Left ventricle myocardium inferior (tissue), 1 donor: Measurements from ENCODE around the gene TBC1D5. TPM values are rescaled to one million over a fixed set of nuclear protein-coding genes. Genes with fewer than 3 reads are reported as not detected.

Experiments used
- DNase-seq: peaks from one replicate; pipeline ENCODE4 v3.0.0-alpha.2; 2020
- H3K27ac ChIP-seq: fragments of 200-600 bp; replicated peaks from 2 replicates; pipeline ENCODE4 v1.8.0; 2021
- H3K27me3 ChIP-seq: fragments of 200-600 bp; 2 replicates; pipeline ENCODE4 v1.8.0; 2021; ENCODE audit warnings: low read depth
- H3K36me3 ChIP-seq: fragments of 200-600 bp; 2 replicates; pipeline ENCODE4 v1.8.0; 2021
- H3K4me1 ChIP-seq: fragments of 200-600 bp; 2 replicates; pipeline ENCODE4 v1.8.0; 2021
- H3K4me3 ChIP-seq: fragments of 200-600 bp; 2 replicates; pipeline ENCODE4 v1.8.0; 2021; ENCODE audit warnings: mild to moderate bottlenecking, moderate library complexity
- H3K9me3 ChIP-seq: fragments of 200-600 bp; replicated peaks from 2 replicates; pipeline ENCODE4 v1.8.0; 2021
- CTCF ChIP-seq: fragments of 200-600 bp; IDR thresholded peaks from 2 replicates; pipeline ENCODE4 v1.8.0; 2021; ENCODE audit warnings: antibody characterized with exemption, mild to moderate bottlenecking, borderline replicate concordance
- intact Hi-C: fragments of 100-400 bp; cut with micrococcal nuclease; formaldehyde crosslinking; loops from one replicate; pipeline ENCODE4 v1.11.0; 2022
- total RNA-seq: library from RNA; stranded (reverse); fragmentation: NEBNext Ultra II Directional; extraction: Animal tissue kit (Norgen Biotek cat#: 25700); gene quantifications from one replicate; pipeline ENCODE4 v1.2.1, GENCODE V29; 2021
- donor health status: DM: no; HTN: yes; CAD: no; lungs with severe emphysema.

Gene TBC1D5
- total RNA-seq, 1 donor from 2014 or later, result 26.9 TPM

- Histone ChIP-seq H3K4me1 (peaks cover 56% of the 10 kb centered on the region), H3K36me3 (peaks cover 24% of the 10 kb centered on the region), H3K27ac (no peak overlapping the region), H3K27me3 (no peaks in the 10 kb centered on the region), H3K4me3 (no peak overlapping the region), H3K9me3 (no peaks in the 10 kb centered on the region)
- no peak for DNase-seq
- intact Hi-C loops, result no loop called here
- no peak for TF ChIP-seq CTCF
These were observed 558.4 kb downstream of the TBC1D5 start for GRCh38 chr3:17183951-17184550.

- Histone ChIP-seq H3K9me3 (no peaks in the 10 kb centered on the region), H3K36me3 (peaks cover 24% of the 10 kb centered on the region), H3K27ac (no peak overlapping the region), H3K4me3 (no peak overlapping the region), H3K27me3 (no peaks in the 10 kb centered on the region), H3K4me1 (peaks cover 39% of the 10 kb centered on the region)
- no peak for DNase-seq
- no peak for TF ChIP-seq CTCF
- intact Hi-C loops, result no loop called here
These were observed 560.3 kb downstream of the TBC1D5 start for GRCh38 chr3:17182166-17182565.

- Histone ChIP-seq H3K27ac (no peak overlapping the region), H3K4me1 (peaks cover 46% of the 10 kb centered on the region), H3K27me3 (no peaks in the 10 kb centered on the region), H3K4me3 (no peak overlapping the region), H3K9me3 (no peaks in the 10 kb centered on the region), H3K36me3 (peaks cover 24% of the 10 kb centered on the region)
- no peak for DNase-seq
- no peak for TF ChIP-seq CTCF
- intact Hi-C loops, result no loop called here
These were observed 561.0 kb downstream of the TBC1D5 start for GRCh38 chr3:17181413-17181907.

- no peaks in the 10 kb centered on the region for H3K27me3 ChIP-seq
- H3K9me3 ChIP-seq, result no peaks in the 10 kb centered on the region
- TF ChIP-seq CTCF, result no peak
- intact Hi-C loops, result no loop called here
- H3K27ac ChIP-seq, result no peak overlapping the region
- peaks cover 62% of the 10 kb centered on the region for H3K4me1 ChIP-seq
- H3K4me3 ChIP-seq, result no peak overlapping the region
- peaks cover 19% of the 10 kb centered on the region for H3K36me3 ChIP-seq
- DNase-seq, result no peak
These were observed 562.8 kb downstream of the TBC1D5 start for GRCh38 chr3:17179381-17180205.

- TF ChIP-seq CTCF, result no peak
- no peak overlapping the region for H3K27ac ChIP-seq
These were observed 565.7 kb downstream of the TBC1D5 start for GRCh38 chr3:17176757-17177156.

More at GRCh38 chr3:17176757-17177156, 565.7 kb downstream of the TBC1D5 start:
- Histone ChIP-seq H3K4me1 (peaks cover 55% of the 10 kb centered on the region), H3K27me3 (no peaks in the 10 kb centered on the region), H3K9me3 (no peaks in the 10 kb centered on the region), H3K36me3 (no peaks in the 10 kb centered on the region), H3K4me3 (no peak overlapping the region)
- no peak for DNase-seq
- intact Hi-C loops, result no loop called here
